ENCODE results near the gene AMPH. TPM values are rescaled to one million over a fixed set of nuclear protein-coding genes. Genes with fewer than 3 reads are reported as not detected.
A peak's percentile ranks its signal among the peaks of the same experiment; 100 is the strongest.

The AMPH gene
- total RNA-seq, 1 donor from 2014 or later: 10.7 TPM

- no peak for TF ChIP-seq CTCF (IDR thresholded peaks at IDR 0.05)
- peak overlapping the region; percentile 42 for H3K4me3 Mint-ChIP-seq (ENCODE audit: unreplicated experiment)
- peaks cover 12% of the 10 kb centered on the region for H3K9me3 Mint-ChIP-seq (ENCODE audit: unreplicated experiment)
- H3K36me3 Mint-ChIP-seq (ENCODE audit: unreplicated experiment): peaks cover 4% of the 10 kb centered on the region
- no peak for DNase-seq (ENCODE audit: extremely low spot score, unreplicated experiment)
- H3K4me1 Mint-ChIP-seq (ENCODE audit: unreplicated experiment): peaks cover 13% of the 10 kb centered on the region
- H3K27ac Mint-ChIP-seq (ENCODE audit: unreplicated experiment): peak overlapping the region; percentile 37
- H3K27me3 Mint-ChIP-seq (ENCODE audit: unreplicated experiment): no peaks in the 10 kb centered on the region
Measured at GRCh38 chr7:38463277-38464225, 167.6 kb downstream of the AMPH start.

GRCh38 chr7:38462819-38463218 lies 168.4 kb downstream of the AMPH start:
- DNase-seq (ENCODE audit: extremely low spot score, unreplicated experiment): no peak
- no peak for TF ChIP-seq CTCF (IDR thresholded peaks at IDR 0.05)
- Mint-ChIP-seq H3K4me1 (ENCODE audit: unreplicated experiment) (peaks cover 13% of the 10 kb centered on the region), H3K4me3 (ENCODE audit: unreplicated experiment) (no peak overlapping the region), H3K27ac (ENCODE audit: unreplicated experiment) (no peak overlapping the region), H3K27me3 (ENCODE audit: unreplicated experiment) (no peaks in the 10 kb centered on the region), H3K9me3 (ENCODE audit: unreplicated experiment) (peaks cover 12% of the 10 kb centered on the region), H3K36me3 (ENCODE audit: unreplicated experiment) (peaks cover 4% of the 10 kb centered on the region)

GRCh38 chr7:38461887-38462286 lies 169.3 kb downstream of the AMPH start:
- H3K9me3 Mint-ChIP-seq (ENCODE audit: unreplicated experiment): peaks cover 17% of the 10 kb centered on the region
- peaks cover 13% of the 10 kb centered on the region for H3K4me1 Mint-ChIP-seq (ENCODE audit: unreplicated experiment)
- TF ChIP-seq CTCF (IDR thresholded peaks at IDR 0.05): no peak
- H3K27me3 Mint-ChIP-seq (ENCODE audit: unreplicated experiment): no peaks in the 10 kb centered on the region
- no peak overlapping the region for H3K4me3 Mint-ChIP-seq (ENCODE audit: unreplicated experiment)
- peaks cover 4% of the 10 kb centered on the region for H3K36me3 Mint-ChIP-seq (ENCODE audit: unreplicated experiment)
- H3K27ac Mint-ChIP-seq (ENCODE audit: unreplicated experiment): no peak overlapping the region
- no peak for DNase-seq (ENCODE audit: extremely low spot score, unreplicated experiment)

GRCh38 chr7:38453826-38454225 lies 177.3 kb downstream of the AMPH start:
- Mint-ChIP-seq H3K4me1 (ENCODE audit: unreplicated experiment) (peaks cover 13% of the 10 kb centered on the region), H3K27me3 (ENCODE audit: unreplicated experiment) (no peaks in the 10 kb centered on the region), H3K9me3 (ENCODE audit: unreplicated experiment) (peaks cover 5% of the 10 kb centered on the region), H3K27ac (ENCODE audit: unreplicated experiment) (no peak overlapping the region), H3K36me3 (ENCODE audit: unreplicated experiment) (peaks cover under 1% of the 10 kb centered on the region), H3K4me3 (ENCODE audit: unreplicated experiment) (no peak overlapping the region)
- no peak for TF ChIP-seq CTCF (IDR thresholded peaks at IDR 0.05)
- DNase-seq (ENCODE audit: extremely low spot score, unreplicated experiment): no peak

- Mint-ChIP-seq H3K27ac (ENCODE audit: unreplicated experiment) (no peak overlapping the region), H3K27me3 (ENCODE audit: unreplicated experiment) (no peaks in the 10 kb centered on the region), H3K4me3 (ENCODE audit: unreplicated experiment) (no peak overlapping the region), H3K4me1 (ENCODE audit: unreplicated experiment) (peaks cover 13% of the 10 kb centered on the region), H3K9me3 (ENCODE audit: unreplicated experiment) (peaks cover 5% of the 10 kb centered on the region), H3K36me3 (ENCODE audit: unreplicated experiment) (no peaks in the 10 kb centered on the region)
- no peak for TF ChIP-seq CTCF (IDR thresholded peaks at IDR 0.05)
- no peak for DNase-seq (ENCODE audit: extremely low spot score, unreplicated experiment)
Measured at GRCh38 chr7:38453168-38453567, 178.0 kb downstream of the AMPH start.

Data from osteocyte (in vitro differentiated cells).